Measurements from ENCODE around the gene BMAL2.

DNA sequence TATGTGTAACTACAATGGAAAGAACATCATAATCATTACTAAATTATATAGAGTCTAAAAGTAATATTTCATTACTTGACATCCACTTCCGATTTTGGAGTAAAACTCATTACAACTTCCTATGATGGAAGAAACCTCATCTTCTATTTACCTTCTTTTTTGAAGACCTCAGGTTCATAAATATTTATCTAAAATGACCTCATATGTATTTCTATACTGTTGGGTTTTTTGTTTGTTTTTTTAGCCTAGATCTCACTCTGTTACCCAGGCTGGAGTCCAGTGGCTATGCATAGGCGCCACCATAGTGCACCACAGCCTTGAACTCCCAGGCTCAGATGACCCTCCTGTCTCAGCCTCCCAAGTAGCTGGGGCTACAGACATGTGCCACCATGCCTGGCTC is 39.9 kb upstream of the BMAL2 start:
- TF ChIP-seq, protein P1, sequence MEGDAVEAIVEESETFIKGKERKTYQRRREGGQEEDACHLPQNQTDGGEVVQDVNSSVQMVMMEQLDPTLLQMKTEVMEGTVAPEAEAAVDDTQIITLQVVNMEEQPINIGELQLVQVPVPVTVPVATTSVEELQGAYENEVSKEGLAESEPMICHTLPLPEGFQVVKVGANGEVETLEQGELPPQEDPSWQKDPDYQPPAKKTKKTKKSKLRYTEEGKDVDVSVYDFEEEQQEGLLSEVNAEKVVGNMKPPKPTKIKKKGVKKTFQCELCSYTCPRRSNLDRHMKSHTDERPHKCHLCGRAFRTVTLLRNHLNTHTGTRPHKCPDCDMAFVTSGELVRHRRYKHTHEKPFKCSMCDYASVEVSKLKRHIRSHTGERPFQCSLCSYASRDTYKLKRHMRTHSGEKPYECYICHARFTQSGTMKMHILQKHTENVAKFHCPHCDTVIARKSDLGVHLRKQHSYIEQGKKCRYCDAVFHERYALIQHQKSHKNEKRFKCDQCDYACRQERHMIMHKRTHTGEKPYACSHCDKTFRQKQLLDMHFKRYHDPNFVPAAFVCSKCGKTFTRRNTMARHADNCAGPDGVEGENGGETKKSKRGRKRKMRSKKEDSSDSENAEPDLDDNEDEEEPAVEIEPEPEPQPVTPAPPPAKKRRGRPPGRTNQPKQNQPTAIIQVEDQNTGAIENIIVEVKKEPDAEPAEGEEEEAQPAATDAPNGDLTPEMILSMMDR (IDR thresholded peaks at IDR 0.05), result no peak
- TF ChIP-seq POLR2A (IDR thresholded peaks at IDR 0.05) (no peak), POLR2AphosphoS5 (IDR thresholded peaks at IDR 0.05) (no peak)
